PFSK-1 (cell line): ENCODE data around the gene BAZ1B.

ENCODE experiments used
- FOXP2 ChIP-seq: optimal IDR thresholded peaks from 2 replicates; pipeline ENCODE3; 2011; ENCODE audit warnings: borderline replicate concordance, control low read depth, inconsistent platforms; ENCODE audit not compliant: insufficient read depth; ENCODE audit errors: extremely low read length, extremely low read depth
- POLR2AphosphoS5 ChIP-seq: IDR thresholded peaks from 2 replicates; pipeline ENCODE4 v1.6.1; 2012; ENCODE audit warnings: low read depth, mild to moderate bottlenecking, control low read depth, low read length, moderate library complexity
- SIN3A ChIP-seq: IDR thresholded peaks from 2 replicates; pipeline ENCODE4 v1.6.1; 2012; ENCODE audit warnings: mild to moderate bottlenecking, low read length, moderate library complexity, borderline replicate concordance; ENCODE audit not compliant: insufficient read depth
- TAF1 ChIP-seq: IDR thresholded peaks from 2 replicates; pipeline ENCODE4 v1.6.1; 2012; ENCODE audit warnings: low read length, control low read depth, borderline replicate concordance; ENCODE audit not compliant: insufficient read depth
- TF ChIP-seq, protein P1 (sequence below), 2 experiments: IDR thresholded peaks; 2 replicates each; pipeline versions ENCODE4 v1.6.1 to v1.8.0; 2011 to 2012; ENCODE audit warnings: low read depth in 2 of 2, low read length in 2 of 2, control low read depth in 1 of 2, inconsistent platforms in 1 of 2, mild to moderate bottlenecking in 1 of 2, moderate library complexity in 1 of 2; ENCODE audit not compliant: insufficient read depth in 1 of 2

Gene BAZ1B

DNA sequence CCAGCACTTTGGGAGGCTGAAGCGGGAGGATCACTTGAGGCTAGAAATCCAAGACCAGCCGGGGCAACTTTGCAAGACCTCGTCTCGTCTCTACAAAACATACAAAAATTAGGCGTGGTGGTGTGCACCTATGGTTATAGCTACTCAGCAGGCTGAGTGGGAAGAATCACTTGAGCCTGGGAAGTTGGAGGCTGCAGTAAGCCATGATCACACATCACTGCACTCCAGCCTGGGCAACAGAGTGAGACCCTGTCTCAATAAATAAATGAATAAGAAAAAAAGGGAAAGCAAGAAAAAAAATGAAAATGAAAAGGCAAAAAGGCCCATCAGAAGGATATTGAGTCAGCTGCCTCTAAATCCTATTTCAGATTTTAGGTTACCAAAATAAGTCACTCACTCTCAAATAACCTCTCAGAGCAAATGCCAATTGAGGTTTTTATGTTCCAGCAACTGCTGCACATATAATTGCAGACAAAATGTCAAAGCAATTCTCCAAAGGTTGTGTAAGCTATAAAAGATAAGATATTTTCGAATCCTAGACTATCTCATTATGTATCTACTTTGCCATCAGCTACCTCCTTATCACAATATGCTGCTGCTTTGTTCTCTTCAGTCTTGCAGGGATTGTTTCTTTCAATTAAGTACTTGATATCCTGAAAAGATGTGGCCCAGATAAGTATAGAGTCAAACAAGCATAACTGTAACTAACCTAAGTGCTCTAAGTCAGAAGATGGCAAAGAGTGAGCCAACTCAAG is 4.7 kb downstream of the BAZ1B start:
- TF ChIP-seq POLR2AphosphoS5 (no peak), TAF1 (no peak), SIN3A (no peak), FOXP2 (no peak)

GRCh38 chr7:73515178-73515577 is 6.9 kb downstream of the BAZ1B start:
- TF ChIP-seq SIN3A (no peak), FOXP2 (no peak), TAF1 (no peak), POLR2AphosphoS5 (no peak)
- TF ChIP-seq, protein P1, sequence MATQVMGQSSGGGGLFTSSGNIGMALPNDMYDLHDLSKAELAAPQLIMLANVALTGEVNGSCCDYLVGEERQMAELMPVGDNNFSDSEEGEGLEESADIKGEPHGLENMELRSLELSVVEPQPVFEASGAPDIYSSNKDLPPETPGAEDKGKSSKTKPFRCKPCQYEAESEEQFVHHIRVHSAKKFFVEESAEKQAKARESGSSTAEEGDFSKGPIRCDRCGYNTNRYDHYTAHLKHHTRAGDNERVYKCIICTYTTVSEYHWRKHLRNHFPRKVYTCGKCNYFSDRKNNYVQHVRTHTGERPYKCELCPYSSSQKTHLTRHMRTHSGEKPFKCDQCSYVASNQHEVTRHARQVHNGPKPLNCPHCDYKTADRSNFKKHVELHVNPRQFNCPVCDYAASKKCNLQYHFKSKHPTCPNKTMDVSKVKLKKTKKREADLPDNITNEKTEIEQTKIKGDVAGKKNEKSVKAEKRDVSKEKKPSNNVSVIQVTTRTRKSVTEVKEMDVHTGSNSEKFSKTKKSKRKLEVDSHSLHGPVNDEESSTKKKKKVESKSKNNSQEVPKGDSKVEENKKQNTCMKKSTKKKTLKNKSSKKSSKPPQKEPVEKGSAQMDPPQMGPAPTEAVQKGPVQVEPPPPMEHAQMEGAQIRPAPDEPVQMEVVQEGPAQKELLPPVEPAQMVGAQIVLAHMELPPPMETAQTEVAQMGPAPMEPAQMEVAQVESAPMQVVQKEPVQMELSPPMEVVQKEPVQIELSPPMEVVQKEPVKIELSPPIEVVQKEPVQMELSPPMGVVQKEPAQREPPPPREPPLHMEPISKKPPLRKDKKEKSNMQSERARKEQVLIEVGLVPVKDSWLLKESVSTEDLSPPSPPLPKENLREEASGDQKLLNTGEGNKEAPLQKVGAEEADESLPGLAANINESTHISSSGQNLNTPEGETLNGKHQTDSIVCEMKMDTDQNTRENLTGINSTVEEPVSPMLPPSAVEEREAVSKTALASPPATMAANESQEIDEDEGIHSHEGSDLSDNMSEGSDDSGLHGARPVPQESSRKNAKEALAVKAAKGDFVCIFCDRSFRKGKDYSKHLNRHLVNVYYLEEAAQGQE (IDR thresholded peaks at IDR 0.05; ENCODE audit: insufficient read depth in 1 of 2, low read depth in 2 of 2, low read length in 2 of 2): no peak

GRCh38 chr7:73512018-73512780 is 9.9 kb downstream of the BAZ1B start:
- TF ChIP-seq SIN3A (no peak), FOXP2 (no peak), TAF1 (no peak), POLR2AphosphoS5 (no peak)
- TF ChIP-seq, protein P1 (IDR thresholded peaks at IDR 0.05; ENCODE audit: insufficient read depth in 1 of 2, low read depth in 2 of 2, low read length in 2 of 2): no peak

DNA sequence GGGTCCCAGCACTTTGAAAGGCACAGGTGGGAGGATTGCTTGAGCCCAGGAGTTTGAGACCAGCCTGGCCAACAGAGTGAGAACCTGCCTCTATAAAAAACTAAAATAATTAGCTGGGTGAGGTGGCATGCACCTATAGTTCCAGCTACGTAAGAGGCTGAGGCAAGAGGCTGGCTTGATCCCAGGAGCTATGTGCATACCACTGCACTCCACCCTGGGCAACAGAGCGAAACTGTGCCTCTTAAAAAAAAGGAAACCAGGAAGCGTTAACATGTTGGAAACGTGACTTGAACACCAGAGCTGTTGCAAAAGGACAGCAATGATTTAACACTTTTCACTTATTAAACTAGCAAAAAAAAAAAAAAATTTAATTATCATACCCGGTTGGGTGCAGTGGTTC is 12.6 kb downstream of the BAZ1B start:
- TF ChIP-seq, protein P1 (IDR thresholded peaks at IDR 0.05; ENCODE audit: insufficient read depth in 1 of 2, low read depth in 2 of 2, low read length in 2 of 2): no peak
- TF ChIP-seq TAF1 (no peak), POLR2AphosphoS5 (no peak), SIN3A (no peak), FOXP2 (no peak)

GRCh38 chr7:73507556-73507955 is 14.5 kb downstream of the BAZ1B start:
- no peak for TF ChIP-seq TAF1
- TF ChIP-seq SIN3A: no peak
- TF ChIP-seq FOXP2: no peak
- no peak for TF ChIP-seq POLR2AphosphoS5
- TF ChIP-seq, protein P1 (IDR thresholded peaks at IDR 0.05; ENCODE audit: insufficient read depth in 1 of 2, low read depth in 2 of 2, low read length in 2 of 2): no peak
